ENCODE data around the gene OPA1.

DNA sequence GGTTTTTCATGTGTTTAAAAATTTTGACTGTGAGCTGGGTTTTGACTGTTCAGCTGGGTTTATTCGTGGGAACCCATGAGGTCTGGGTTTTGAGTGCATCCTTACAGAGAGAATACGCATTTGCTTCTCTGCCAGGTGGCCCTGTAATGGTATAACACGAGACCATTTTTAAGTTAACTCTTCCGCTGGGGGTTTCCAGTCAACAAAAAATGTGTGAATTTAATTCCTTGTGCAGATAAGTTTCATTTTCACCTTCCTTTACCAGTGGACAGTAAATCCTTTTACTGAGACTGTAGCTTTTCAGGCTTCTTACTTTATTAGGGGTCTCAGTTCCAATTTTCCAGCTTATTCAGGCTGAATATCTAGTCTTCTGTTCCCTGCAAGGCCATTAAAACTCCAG is 149.6 kb downstream of the OPA1 start:
- TF ChIP-seq, protein P1, sequence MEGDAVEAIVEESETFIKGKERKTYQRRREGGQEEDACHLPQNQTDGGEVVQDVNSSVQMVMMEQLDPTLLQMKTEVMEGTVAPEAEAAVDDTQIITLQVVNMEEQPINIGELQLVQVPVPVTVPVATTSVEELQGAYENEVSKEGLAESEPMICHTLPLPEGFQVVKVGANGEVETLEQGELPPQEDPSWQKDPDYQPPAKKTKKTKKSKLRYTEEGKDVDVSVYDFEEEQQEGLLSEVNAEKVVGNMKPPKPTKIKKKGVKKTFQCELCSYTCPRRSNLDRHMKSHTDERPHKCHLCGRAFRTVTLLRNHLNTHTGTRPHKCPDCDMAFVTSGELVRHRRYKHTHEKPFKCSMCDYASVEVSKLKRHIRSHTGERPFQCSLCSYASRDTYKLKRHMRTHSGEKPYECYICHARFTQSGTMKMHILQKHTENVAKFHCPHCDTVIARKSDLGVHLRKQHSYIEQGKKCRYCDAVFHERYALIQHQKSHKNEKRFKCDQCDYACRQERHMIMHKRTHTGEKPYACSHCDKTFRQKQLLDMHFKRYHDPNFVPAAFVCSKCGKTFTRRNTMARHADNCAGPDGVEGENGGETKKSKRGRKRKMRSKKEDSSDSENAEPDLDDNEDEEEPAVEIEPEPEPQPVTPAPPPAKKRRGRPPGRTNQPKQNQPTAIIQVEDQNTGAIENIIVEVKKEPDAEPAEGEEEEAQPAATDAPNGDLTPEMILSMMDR (IDR thresholded peaks at IDR 0.05), result no peak
- TF ChIP-seq POLR2A (IDR thresholded peaks at IDR 0.05), result no peak

All from esophagus squamous epithelium (tissue), 4 donors.